DND-41 (cell line): Measurements from ENCODE around the gene SEC16B.

ENCODE experiments used
- CTCF ChIP-seq: IDR thresholded peaks from 2 replicates; pipeline ENCODE4 v1.5.1; 2012; ENCODE audit warnings: borderline replicate concordance, low read length, moderate library complexity, mild to moderate bottlenecking; ENCODE audit not compliant: poor library complexity, severe bottlenecking; ENCODE audit errors: extremely low read depth
- EZH2 ChIP-seq: IDR thresholded peaks from 3 replicates; pipeline ENCODE4 v1.6.1; 2012; ENCODE audit warnings: borderline replicate concordance, low read depth, mild to moderate bottlenecking, moderate library complexity, low read length, inconsistent platforms; ENCODE audit not compliant: severe bottlenecking

GRCh38 chr1:177959811-177960515, 9.9 kb downstream of the SEC16B start:
- TF ChIP-seq CTCF (no peak), EZH2 (no peak)
